ENCODE results near the gene SLC34A1. TPM values are rescaled to one million over a fixed set of nuclear protein-coding genes. Genes with fewer than 3 reads are reported as not detected.

The SLC34A1 gene
- total RNA-seq, 1 experiment from 2014 or later: not detected

DNA sequence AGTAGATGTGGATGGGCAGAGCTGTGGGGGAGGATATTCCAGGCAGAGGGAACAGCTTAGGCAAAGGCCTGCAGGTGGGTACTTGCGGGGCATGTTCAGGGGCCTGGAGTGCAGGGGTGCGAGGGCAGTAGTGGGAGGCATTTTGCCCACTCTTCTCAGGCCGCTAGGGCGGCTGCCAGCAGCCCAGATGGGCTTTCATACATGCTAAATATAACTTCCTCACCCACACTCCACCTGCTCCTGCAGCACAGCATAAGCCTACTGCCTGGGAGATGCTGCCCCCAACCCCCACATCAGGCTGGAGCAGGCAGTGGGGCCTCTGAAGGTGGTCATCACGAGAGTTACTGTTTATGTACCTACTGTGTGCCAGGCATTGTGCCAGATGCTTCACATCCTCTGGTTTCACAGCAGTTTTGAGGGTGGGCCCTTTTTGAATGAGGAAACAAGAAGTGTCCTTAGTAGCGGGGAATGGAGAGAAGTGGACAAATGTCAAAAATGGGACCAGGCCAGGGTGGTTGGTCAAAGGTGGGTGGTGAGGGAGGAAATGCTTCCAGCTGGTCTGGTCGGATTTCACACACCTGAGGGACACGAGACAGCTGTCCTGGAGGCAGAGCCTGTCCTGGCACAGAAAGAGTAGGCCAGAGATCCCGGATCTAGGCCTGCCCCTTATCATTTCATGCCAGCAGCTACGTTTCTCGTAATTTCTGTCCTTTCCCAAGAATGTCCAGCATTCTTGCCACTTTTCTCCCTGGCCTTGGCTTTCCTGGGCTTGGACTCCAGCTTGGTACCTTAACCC lies 14.4 kb upstream of the SLC34A1 start:
- ChIA-PET CTCF (interaction anchor here (0.6 to 2.7 kb wide), 36 partner anchors 9 to 142 kb away, joined by 3 to 92 read pairs (median 6); partner anchors contain the start of genes GRK6, LMAN2, PDLIM7 and PRR7), POLR2A (interaction anchor here (0.6 to 2.6 kb wide), 9 partner anchors 9 to 128 kb away, joined by 3 to 23 read pairs (median 6); partner anchors contain the start of genes GRK6, LMAN2, PDLIM7 and PRR7)
- TF ChIP-seq, protein P1, sequence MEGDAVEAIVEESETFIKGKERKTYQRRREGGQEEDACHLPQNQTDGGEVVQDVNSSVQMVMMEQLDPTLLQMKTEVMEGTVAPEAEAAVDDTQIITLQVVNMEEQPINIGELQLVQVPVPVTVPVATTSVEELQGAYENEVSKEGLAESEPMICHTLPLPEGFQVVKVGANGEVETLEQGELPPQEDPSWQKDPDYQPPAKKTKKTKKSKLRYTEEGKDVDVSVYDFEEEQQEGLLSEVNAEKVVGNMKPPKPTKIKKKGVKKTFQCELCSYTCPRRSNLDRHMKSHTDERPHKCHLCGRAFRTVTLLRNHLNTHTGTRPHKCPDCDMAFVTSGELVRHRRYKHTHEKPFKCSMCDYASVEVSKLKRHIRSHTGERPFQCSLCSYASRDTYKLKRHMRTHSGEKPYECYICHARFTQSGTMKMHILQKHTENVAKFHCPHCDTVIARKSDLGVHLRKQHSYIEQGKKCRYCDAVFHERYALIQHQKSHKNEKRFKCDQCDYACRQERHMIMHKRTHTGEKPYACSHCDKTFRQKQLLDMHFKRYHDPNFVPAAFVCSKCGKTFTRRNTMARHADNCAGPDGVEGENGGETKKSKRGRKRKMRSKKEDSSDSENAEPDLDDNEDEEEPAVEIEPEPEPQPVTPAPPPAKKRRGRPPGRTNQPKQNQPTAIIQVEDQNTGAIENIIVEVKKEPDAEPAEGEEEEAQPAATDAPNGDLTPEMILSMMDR (IDR thresholded peaks at IDR 0.05; ENCODE audit: insufficient read depth in 1 of 2, low read depth in 1 of 2, low read length in 1 of 2, severe bottlenecking in 1 of 2, unreplicated experiment in 1 of 2): no peak
- H3K9me3 ChIP-seq: no peaks in the 10 kb centered on the region
- H3K36me3 Mint-ChIP-seq (ENCODE audit: insufficient read depth, unreplicated experiment): peaks cover 5% of the 10 kb centered on the region
- no TSS peak for BruUV-seq (replicated peaks)
- H3K27me3 Mint-ChIP-seq (ENCODE audit: insufficient read depth, unreplicated experiment): no peaks in the 10 kb centered on the region
- H3K27ac Mint-ChIP-seq (ENCODE audit: unreplicated experiment): no peak overlapping the region
- peaks cover 25% of the 10 kb centered on the region for H3K4me1 ChIP-seq
- H3K36me3 ChIP-seq (ENCODE audit: control insufficient read depth, insufficient read depth, low read length): no peaks in the 10 kb centered on the region; the same call in 1 of the 2 replicates
- no peak for DNase-seq
- no peaks in the 10 kb centered on the region for H3K27me3 ChIP-seq (replicated peaks; ENCODE audit: control insufficient read depth, insufficient read depth, low read length)
- intact Hi-C loops (cut with micrococcal nuclease; ENCODE audit: unreplicated experiment): loop anchor here (1.0 to 2.0 kb wide), 6 partner anchors 9 to 58 kb away; partner anchors contain the start of gene LMAN2
- H3K4me3 Mint-ChIP-seq (ENCODE audit: unreplicated experiment): peak overlapping the region; percentile 83
- no peaks in the 10 kb centered on the region for H3K9me3 Mint-ChIP-seq (ENCODE audit: unreplicated experiment)
- H3K4me3 ChIP-seq (ENCODE audit: low read depth, low read length): no peak overlapping the region
- peaks cover 15% of the 10 kb centered on the region for H3K4me1 Mint-ChIP-seq (ENCODE audit: low read depth, unreplicated experiment)

GRCh38 chr5:177370488-177371119 lies 13.6 kb upstream of the SLC34A1 start:
- intact Hi-C loops (cut with micrococcal nuclease; ENCODE audit: unreplicated experiment): loop anchor here (1.0 to 2.0 kb wide), 6 partner anchors 9 to 58 kb away; partner anchors contain the start of gene LMAN2
- H3K4me3 Mint-ChIP-seq (ENCODE audit: unreplicated experiment): peak overlapping the region; percentile 83
- TF ChIP-seq, protein P1 (IDR thresholded peaks at IDR 0.05; ENCODE audit: insufficient read depth in 1 of 2, low read depth in 1 of 2, low read length in 1 of 2, severe bottlenecking in 1 of 2, unreplicated experiment in 1 of 2): peak; percentile 68 to 89

More at GRCh38 chr5:177370488-177371119, 13.6 kb upstream of the SLC34A1 start:
- H3K27me3 ChIP-seq (replicated peaks; ENCODE audit: control insufficient read depth, insufficient read depth, low read length): no peaks in the 10 kb centered on the region
- Mint-ChIP-seq H3K27me3 (ENCODE audit: insufficient read depth, unreplicated experiment) (no peaks in the 10 kb centered on the region), H3K9me3 (ENCODE audit: unreplicated experiment) (no peaks in the 10 kb centered on the region), H3K4me1 (ENCODE audit: low read depth, unreplicated experiment) (peaks cover 15% of the 10 kb centered on the region), H3K27ac (ENCODE audit: unreplicated experiment) (peak overlapping the region; percentile 59), H3K36me3 (ENCODE audit: insufficient read depth, unreplicated experiment) (peaks cover 5% of the 10 kb centered on the region)
- H3K36me3 ChIP-seq (ENCODE audit: control insufficient read depth, insufficient read depth, low read length): no peaks in the 10 kb centered on the region; the same call in 1 of the 2 replicates
- peak overlapping the region; percentile 80 for H3K4me3 ChIP-seq (ENCODE audit: low read depth, low read length)
- BruUV-seq (replicated peaks): no TSS peak
- peaks cover 25% of the 10 kb centered on the region for H3K4me1 ChIP-seq
- ChIA-PET CTCF (interaction anchor here (0.6 to 2.7 kb wide), 27 partner anchors 8 to 145 kb away, joined by 3 to 92 read pairs (median 7); partner anchors contain the start of genes GRK6, LMAN2, PDLIM7 and PRR7), POLR2A (interaction anchor here (0.6 to 2.6 kb wide), 12 partner anchors 8 to 358 kb away, joined by 3 to 23 read pairs (median 6); partner anchors contain the start of genes GRK6, LMAN2 and PDLIM7)
- no peaks in the 10 kb centered on the region for H3K9me3 ChIP-seq
- peak; percentile 97 for DNase-seq
